H1 (cell line): ENCODE data around the gene DCPS. TPM values are rescaled to one million over a fixed set of nuclear protein-coding genes. Genes with fewer than 3 reads are reported as not detected.

Source experiments
- CTCF ChIA-PET: fragments of 300-600 bp; sonication (Branson Sonifier 250); formaldehyde crosslinking; loops from one replicate; lab custom pipeline; 2021; ENCODE audit not compliant: partially characterized antibody; lab: Charles Lee
- POLR2A ChIA-PET: fragments of 300-600 bp; sonication (Branson Sonifier 250); formaldehyde crosslinking; loops from one replicate; lab custom pipeline; 2021; ENCODE audit warnings: inconsistent platforms; ENCODE audit not compliant: partially characterized antibody; lab: Charles Lee
- DNase-seq, 2 experiments: peaks; one replicate each; pipeline versions ENCODE4 v3.0.0 to v3.0.0-alpha.2; 2010 to 2022; ENCODE audit warnings: low spot score in 2 of 2, low read depth in 1 of 2, mixed read lengths in 1 of 2
- FAIRE-seq: peaks from 2 replicates; lab custom pipeline; 2011; peaks lifted over from hg19 to GRCh38; lab: Jason Lieb, UNC
- H2AFZ ChIP-seq: 2 replicates; pipeline ENCODE4 v1.8.1; 2012; ENCODE audit warnings: low read length, inconsistent platforms
- H2AK5ac ChIP-seq: 2 replicates; pipeline ENCODE4 v1.6.1; 2013; ENCODE audit warnings: low read depth, low read length
- H2BK120ac ChIP-seq: replicated peaks from 2 replicates; pipeline ENCODE3; 2013; ENCODE audit warnings: low read depth, low read length, inconsistent platforms
- H2BK12ac ChIP-seq: 2 replicates; pipeline ENCODE4 v1.6.1; 2013; ENCODE audit warnings: low read depth, low read length
- H2BK15ac ChIP-seq: 2 replicates; pipeline ENCODE4 v1.6.1; 2013; ENCODE audit warnings: low read length
- H2BK20ac ChIP-seq: 2 replicates; pipeline ENCODE4 v1.6.1; 2013; ENCODE audit warnings: low read length
- H2BK5ac ChIP-seq: 2 replicates; pipeline ENCODE4 v1.6.1; 2013; ENCODE audit warnings: low read depth, low read length
- H3K14ac ChIP-seq: 2 replicates; pipeline ENCODE4 v1.6.1; 2013; ENCODE audit warnings: inconsistent platforms; ENCODE audit not compliant: insufficient read length
- H3K18ac ChIP-seq: 2 replicates; pipeline ENCODE4 v1.6.1; 2013; ENCODE audit warnings: low read length; ENCODE audit errors: extremely low read depth
- H3K23ac ChIP-seq: 2 replicates; pipeline ENCODE4 v1.6.1; 2013; ENCODE audit warnings: inconsistent platforms; ENCODE audit not compliant: insufficient read length
- H3K23me2 ChIP-seq: 2 replicates; pipeline ENCODE4 v1.6.1; 2013; ENCODE audit warnings: low read depth, low read length
- H3K27ac ChIP-seq: 2 replicates; pipeline ENCODE4 v1.6.1; 2011; ENCODE audit warnings: low read depth, low read length, inconsistent platforms
- H3K27me3 ChIP-seq, 4 experiments: replicated peaks in 1 of 4; 1 replicate in 1 of 4; 2 replicates in 3 of 4; pipeline versions ENCODE4 v1.6.1 to v1.8.1; 2011 to 2013; ENCODE audit warnings: low read length in 3 of 4, mild to moderate bottlenecking in 3 of 4, inconsistent platforms in 2 of 4, mixed read lengths in 2 of 4, moderate library complexity in 1 of 4; ENCODE audit not compliant: control insufficient read depth in 3 of 4, insufficient read depth in 3 of 4; ENCODE audit errors: extremely low read depth in 1 of 4
- H3K36me3 ChIP-seq, 4 experiments: 2 replicates each; pipeline versions ENCODE4 v1.6.1 to v1.8.1; 2011 to 2013; ENCODE audit warnings: mild to moderate bottlenecking in 4 of 4, low read length in 3 of 4, moderate library complexity in 2 of 4, control low read depth in 1 of 4, inconsistent platforms in 1 of 4; ENCODE audit not compliant: insufficient read depth in 4 of 4, control insufficient read depth in 2 of 4
- H3K4ac ChIP-seq: replicated peaks from 2 replicates; pipeline ENCODE3; 2013; ENCODE audit warnings: low read length, low read depth, mixed read lengths, inconsistent platforms; ENCODE audit not compliant: insufficient read length
- H3K4me1 ChIP-seq, 4 experiments: replicated peaks in 1 of 4; 1 replicate in 1 of 4; 2 replicates in 3 of 4; pipeline versions ENCODE4 v1.6.1 to v1.8.1; 2011 to 2013; ENCODE audit warnings: low read length in 3 of 4, inconsistent platforms in 2 of 4, mixed read lengths in 1 of 4; ENCODE audit not compliant: insufficient read depth in 4 of 4, control insufficient read depth in 3 of 4
- H3K4me2 ChIP-seq, 2 experiments: 2 replicates each; pipeline versions ENCODE4 v1.6.1 to v1.8.1; 2011 to 2013; ENCODE audit warnings: low read depth in 2 of 2, low read length in 2 of 2, control low read depth in 1 of 2, inconsistent platforms in 1 of 2, mild to moderate bottlenecking in 1 of 2; ENCODE audit not compliant: insufficient read depth in 1 of 2
- H3K4me3 ChIP-seq, 4 experiments: fragments of 200-600, 300-600 bp in 1 of 4; sonication (generic), shearing (Covaris generic), sonication (Bioruptor Twin) in 1 of 4; 2 replicates each; pipeline versions ENCODE4 v1.5.1 to v1.8.1; 2011 to 2016; ENCODE audit warnings: low read length in 4 of 4, low read depth in 3 of 4, control low read depth in 2 of 4, inconsistent platforms in 2 of 4, mild to moderate bottlenecking in 2 of 4, mixed read lengths in 1 of 4, moderate library complexity in 1 of 4; ENCODE audit not compliant: insufficient read depth in 2 of 4; ENCODE audit errors: extremely low read depth in 1 of 4
- H3K56ac ChIP-seq: replicated peaks from 2 replicates; pipeline ENCODE3; 2013; ENCODE audit warnings: low read depth, mild to moderate bottlenecking, mixed read lengths, low read length, inconsistent platforms; ENCODE audit not compliant: insufficient read length
- H3K79me1 ChIP-seq: 2 replicates; pipeline ENCODE4 v1.6.1; 2013; ENCODE audit warnings: low read depth, low read length, control low read depth
- H3K79me2 ChIP-seq, 2 experiments: 2 replicates each; pipeline versions ENCODE4 v1.6.1 to v1.8.1; 2012 to 2013; ENCODE audit warnings: low read length in 2 of 2, mild to moderate bottlenecking in 2 of 2, inconsistent platforms in 1 of 2; ENCODE audit not compliant: insufficient read depth in 2 of 2, control insufficient read depth in 1 of 2
- H3K9ac ChIP-seq, 4 experiments: replicated peaks in 1 of 4; 1 replicate in 1 of 4; 2 replicates in 3 of 4; pipeline versions ENCODE4 v1.6.1 to v1.8.1; 2011 to 2013; ENCODE audit warnings: low read depth in 3 of 4, low read length in 3 of 4, control low read depth in 2 of 4, mild to moderate bottlenecking in 2 of 4, moderate library complexity in 2 of 4, inconsistent platforms in 1 of 4; ENCODE audit errors: extremely low read depth in 1 of 4
- H3K9me3 ChIP-seq, 2 experiments: 2 replicates each; pipeline versions ENCODE4 v1.6.1 to v1.8.1; 2012 to 2013; ENCODE audit warnings: mild to moderate bottlenecking in 2 of 2, moderate library complexity in 2 of 2, control low read depth in 1 of 2, inconsistent platforms in 1 of 2, low read depth in 1 of 2, low read length in 1 of 2, mixed read lengths in 1 of 2; ENCODE audit not compliant: insufficient read depth in 2 of 2
- H4K20me1 ChIP-seq, 2 experiments: replicated peaks in 1 of 2; 2 replicates each; pipeline versions ENCODE3 to v1.8.1; 2011 to 2013; ENCODE audit warnings: inconsistent platforms in 2 of 2, low read length in 2 of 2, mild to moderate bottlenecking in 1 of 2; ENCODE audit not compliant: insufficient read depth in 2 of 2, control insufficient read depth in 1 of 2
- H4K5ac ChIP-seq: 2 replicates; pipeline ENCODE4 v1.6.1; 2013; ENCODE audit warnings: low read length, low read depth, mixed read lengths, inconsistent platforms; ENCODE audit not compliant: insufficient read length
- H4K8ac ChIP-seq: 2 replicates; pipeline ENCODE4 v1.8.0; 2013; ENCODE audit warnings: mild to moderate bottlenecking, moderate library complexity, low read length, inconsistent platforms; ENCODE audit not compliant: insufficient read depth; ENCODE audit errors: extremely low read depth
- H4K91ac ChIP-seq: replicated peaks from 2 replicates; pipeline ENCODE3; 2013; ENCODE audit warnings: low read length, mixed read lengths, inconsistent platforms; ENCODE audit not compliant: insufficient read length
- EZH2 ChIP-seq: fragments of 200-600 bp; sonication (generic); IDR thresholded peaks from 2 replicates; pipeline ENCODE4 v1.7.1; 2012; ENCODE audit warnings: low read depth, mild to moderate bottlenecking, moderate library complexity, low read length, inconsistent platforms; ENCODE audit not compliant: severe bottlenecking
- RAD21 ChIP-seq, 2 experiments: IDR thresholded peaks in 1 of 2; conservative IDR thresholded peaks in 1 of 2; 2 replicates each; pipeline ENCODE4 v1.6.1; 2011; ENCODE audit warnings: low read depth in 2 of 2, low read length in 2 of 2, improper control_type of control experiment in 1 of 2, inconsistent platforms in 1 of 2, mild to moderate bottlenecking in 1 of 2, moderate library complexity in 1 of 2
- RBBP5 ChIP-seq: IDR thresholded peaks from 2 replicates; pipeline ENCODE4 v1.7.1; 2012; ENCODE audit warnings: low read depth, mild to moderate bottlenecking, inconsistent platforms, low read length, moderate library complexity, borderline replicate concordance
- SP2 ChIP-seq: IDR thresholded peaks from 2 replicates; pipeline ENCODE4 v1.6.1; 2012; ENCODE audit warnings: mild to moderate bottlenecking, low read length, inconsistent platforms
- TAF7 ChIP-seq: optimal IDR thresholded peaks from 2 replicates; pipeline ENCODE3; 2011; ENCODE audit warnings: low read depth, mild to moderate bottlenecking, inconsistent platforms, low read length, moderate library complexity, borderline replicate concordance
- YY1 ChIP-seq: IDR thresholded peaks from 2 replicates; pipeline ENCODE4 v1.6.1; 2011; ENCODE audit warnings: low read depth, mild to moderate bottlenecking, low read length
- WGBS, 2 experiments: shearing (Covaris generic) in 1 of 2; methylation state at CpG; one replicate each; pipeline versions ENCODE4 v1.1.6 to v1.1.7; 2013 to 2015; ENCODE audit warnings: low lambda C conversion rate in 2 of 2, mixed read lengths in 2 of 2, inconsistent platforms in 1 of 2, low coverage in 1 of 2, missing lambda C conversion rate in 1 of 2; ENCODE audit not compliant: insufficient replicate concordance in 2 of 2, insufficient coverage in 1 of 2, insufficient read length in 1 of 2; ENCODE audit errors: extremely low coverage in 1 of 2, missing lambda C conversion rate in 1 of 2; 5-methylcytosine and 5-hydroxymethylcytosine counted together
- polyA plus RNA-seq, 7 experiments: library from polyadenylated mRNA; depleted of rRNA in 3 of 7; stranded (reverse) in 5 of 7; unstranded in 2 of 7; fragments of >200 nt in 5 of 7; fragments of 200-250 nt in 2 of 7; gene quantifications; 1 replicate in 5 of 7; 2 replicates in 1 of 7; 4 replicates in 1 of 7; pipeline versions ENCODE4 v1.2.1 to v1.2.3, GENCODE V29; 2011 to 2013; ENCODE audit warnings: missing spikeins in 2 of 7, mixed read lengths in 2 of 7
- total RNA-seq: library from RNA; stranded (reverse); fragmentation: NEBNext Ultra II Directional; extraction: Animal tissue kit (Norgen Biotek cat#: 25700); gene quantifications from 2 replicates; pipeline ENCODE4 v1.2.1, GENCODE V29; 2021
- TF ChIP-seq, protein P1 (sequence below): IDR thresholded peaks from 2 replicates; pipeline ENCODE4 v1.6.1; 2011; ENCODE audit warnings: low read length, improper control_type of control experiment

Gene DCPS
- total and polyA plus RNA-seq, 2 of the 8 experiments (the other 6 are each of a cell fraction or from before 2014, with no cell fraction given): 24.6 to 55.2 TPM

DNA sequence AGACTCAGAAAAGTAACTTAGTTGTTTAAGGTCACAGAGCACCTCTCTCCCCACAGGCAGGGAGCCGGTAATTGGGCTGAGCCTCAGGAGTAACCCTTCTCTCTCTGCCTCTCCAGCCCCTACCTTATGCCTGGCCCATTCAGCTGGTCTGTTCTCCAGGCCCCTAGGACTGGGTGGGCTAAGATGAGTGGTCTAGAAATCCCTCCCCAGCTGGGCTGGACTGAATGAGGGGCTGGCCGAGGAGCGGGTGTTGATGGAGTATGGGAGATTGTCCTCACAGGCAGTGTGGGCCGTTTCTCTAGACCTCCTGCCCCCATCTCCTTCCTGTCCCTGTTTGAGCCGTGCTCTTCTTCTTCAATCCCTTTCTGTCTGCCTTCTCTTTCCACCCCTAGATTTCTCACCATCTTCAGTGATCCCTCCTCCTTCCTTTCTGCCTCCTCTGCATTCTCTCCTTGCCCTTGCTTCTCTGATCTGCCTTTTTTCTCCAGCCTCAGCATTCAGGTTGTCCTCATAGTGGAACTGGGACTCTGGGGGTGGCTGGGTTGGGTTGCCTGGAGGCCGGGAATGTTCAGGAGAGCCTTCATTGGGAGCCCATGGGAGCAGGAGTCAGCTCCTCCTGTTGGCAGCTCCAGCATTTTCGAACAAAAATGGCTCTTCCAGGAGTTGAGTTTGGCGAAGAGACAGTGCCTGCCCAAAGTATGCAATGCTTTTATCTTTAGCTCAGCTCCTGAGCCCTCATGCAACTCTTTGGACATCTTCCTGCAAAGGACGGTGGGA lies 59.2 kb downstream of the DCPS start:
- Histone ChIP-seq H2BK20ac (no peak overlapping the region), H4K91ac (no peak overlapping the region), H3K23me2 (no peaks in the 10 kb centered on the region), H4K20me1 (no peaks in the 10 kb centered on the region), H3K56ac (no peak overlapping the region), H2BK5ac (no peak overlapping the region), H2BK15ac (no peak overlapping the region), H3K27ac (no peak overlapping the region), H2AFZ (no peak overlapping the region), H3K4ac (no peak overlapping the region), H3K4me3 (no peak overlapping the region), H3K36me3 (no peaks in the 10 kb centered on the region), H4K8ac (no peak overlapping the region), H3K23ac (no peak overlapping the region), H3K9ac (no peak overlapping the region), H2BK120ac (no peak overlapping the region), H2BK12ac (no peak overlapping the region), H4K5ac (no peak overlapping the region), H3K27me3 (no peaks in the 10 kb centered on the region), H3K14ac (no peak overlapping the region), H3K4me1 (peaks cover 0 to 25% (median 2%) of the 10 kb centered on the region in 4 experiments; a peak in 3 of 7 replicates), H3K79me2 (peaks cover 2 to 6% of the 10 kb centered on the region in 2 experiments; a peak in 2 of 4 replicates), H3K79me1 (peaks cover 3% of the 10 kb centered on the region), H2AK5ac (no peak overlapping the region), H3K4me2 (no peak overlapping the region), H3K9me3 (no peaks in the 10 kb centered on the region), H3K18ac (no peak overlapping the region)
- FAIRE-seq: no peak
- POLR2A ChIA-PET: interaction anchor here (0.7 to 1.4 kb wide), 4 partner anchors 8 to 23 kb away, joined by 3 to 6 read pairs (median 5); partner anchors contain the start of gene ST3GAL4
- DNase-seq: peak in 1 of 2 experiments; percentile 40
- 88% methylated on average over 9 of the region's 9 CpGs; no CpG with 5 or more reads in 1 of the 2 experiments for WGBS, 2 experiments
- CTCF ChIA-PET: interaction anchor here (1.1 to 1.5 kb wide), 5 partner anchors 10 to 118 kb away, joined by 3 to 7 read pairs (median 4); no protein-coding TSS in a partner anchor
- TF ChIP-seq TAF7 (no peak), EZH2 (no peak), RAD21 (IDR thresholded peaks at IDR 0.05 in 1 of 2, conservative IDR thresholded peaks at IDR 0.05 in 1 of 2; ENCODE audit: low read depth in 2 of 2, low read length in 2 of 2) (no peak), RBBP5 (no peak), YY1 (no peak), SP2 (no peak)
- TF ChIP-seq, protein P1, sequence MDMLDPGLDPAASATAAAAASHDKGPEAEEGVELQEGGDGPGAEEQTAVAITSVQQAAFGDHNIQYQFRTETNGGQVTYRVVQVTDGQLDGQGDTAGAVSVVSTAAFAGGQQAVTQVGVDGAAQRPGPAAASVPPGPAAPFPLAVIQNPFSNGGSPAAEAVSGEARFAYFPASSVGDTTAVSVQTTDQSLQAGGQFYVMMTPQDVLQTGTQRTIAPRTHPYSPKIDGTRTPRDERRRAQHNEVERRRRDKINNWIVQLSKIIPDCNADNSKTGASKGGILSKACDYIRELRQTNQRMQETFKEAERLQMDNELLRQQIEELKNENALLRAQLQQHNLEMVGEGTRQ: no peak
